Panc1 (cell line): ENCODE results near the gene SLFN12L. TPM values are rescaled to one million over a fixed set of nuclear protein-coding genes. Genes with fewer than 3 reads are reported as not detected.

Experiments
- ATAC-seq: fragments of 200-7000 bp; cut with Tn5 transposase; 2 replicates; pipeline ENCODE4 v1.9.1; 2020; ENCODE audit warnings: mild to moderate bottlenecking, moderate library complexity
- BruUV-seq: library from RNA; stranded (reverse); fragments of 400-500 nt; replicated peaks from 2 replicates; lab custom pipeline; 2021; lab: Mats Ljungman, UMichigan
- CTCF ChIA-PET: fragments of 300-600 bp; sonication (Branson Sonifier 250); formaldehyde crosslinking; loops from one replicate; lab custom pipeline; 2022; ENCODE audit warnings: antibody characterized with exemption; lab: Charles Lee
- POLR2A ChIA-PET: fragments of 300-600 bp; sonication (Branson Sonifier 250); formaldehyde crosslinking; loops from one replicate; lab custom pipeline; 2022; ENCODE audit warnings: antibody characterized with exemption; lab: Charles Lee
- DNase-seq: peaks from one replicate; pipeline ENCODE4 v3.0.0-alpha.2; 2010; ENCODE audit warnings: low read depth, low spot score
- H3K27ac ChIP-seq: 2 replicates; pipeline ENCODE4 v1.5.1; 2011; ENCODE audit warnings: mild to moderate bottlenecking, low read length, inconsistent platforms
- H3K27me3 ChIP-seq: fragments of 200-500 bp; sonication (Bioruptor generic); 2 replicates; pipeline ENCODE4 v1.6.0; 2014; ENCODE audit warnings: low read length, inconsistent platforms; ENCODE audit not compliant: control insufficient read depth, insufficient read depth
- H3K36me3 ChIP-seq: fragments of 200-500 bp; sonication (Bioruptor generic); 2 replicates; pipeline ENCODE4 v1.5.1; 2014; ENCODE audit warnings: inconsistent platforms, mild to moderate bottlenecking, low read length, moderate library complexity; ENCODE audit not compliant: control insufficient read depth, insufficient read depth
- H3K4me1 ChIP-seq: 2 replicates; pipeline ENCODE4 v1.5.1; 2011; ENCODE audit warnings: inconsistent platforms, mild to moderate bottlenecking, low read length, moderate library complexity; ENCODE audit not compliant: control insufficient read depth, insufficient read depth
- H3K4me3 ChIP-seq, 2 experiments: 2 replicates each; pipeline ENCODE4 v1.5.1; 2011 to 2012; ENCODE audit warnings: low read depth in 2 of 2, low read length in 2 of 2, mild to moderate bottlenecking in 2 of 2, inconsistent platforms in 1 of 2, moderate library complexity in 1 of 2
- H3K9me3 ChIP-seq: fragments of 200-500 bp; sonication (Bioruptor generic); 2 replicates; pipeline ENCODE4 v1.5.1; 2014; ENCODE audit warnings: low read depth, mild to moderate bottlenecking, inconsistent platforms, low read length, moderate library complexity; ENCODE audit not compliant: control insufficient read depth, insufficient read depth
- CTCF ChIP-seq: fragments of 450-650 bp; IDR thresholded peaks from 2 replicates; pipeline ENCODE4 v1.5.1; 2017; ENCODE audit warnings: mild to moderate bottlenecking
- POLR2AphosphoS5 ChIP-seq: IDR thresholded peaks from 2 replicates; pipeline ENCODE4 v1.6.1; 2012; ENCODE audit warnings: mild to moderate bottlenecking, low read depth, low read length, moderate library complexity
- REST ChIP-seq, 2 experiments: IDR thresholded peaks; 2 replicates each; pipeline ENCODE4 v1.6.1; 2011 to 2012; ENCODE audit warnings: low read depth in 2 of 2, control low read depth in 1 of 2, low read length in 1 of 2, mild to moderate bottlenecking in 1 of 2, moderate library complexity in 1 of 2; ENCODE audit not compliant: insufficient read depth in 1 of 2
- SIN3A ChIP-seq: IDR thresholded peaks from 2 replicates; pipeline ENCODE4 v1.6.1; 2012; ENCODE audit warnings: low read depth, mild to moderate bottlenecking, low read length, moderate library complexity, borderline replicate concordance; ENCODE audit not compliant: insufficient read depth
- TCF7L2 ChIP-seq: IDR thresholded peaks from 2 replicates; pipeline ENCODE4 v1.6.1; 2011; ENCODE audit warnings: mild to moderate bottlenecking, low read depth, low read length, inconsistent platforms
- in situ Hi-C: cut with HindIII; loops from 2 replicates; pipeline ENCODE4 v1.10.0; 2016; ENCODE audit warnings: low sequenced_read_pairs, low pct_unique_long_range_greater_than_20kb
- intact Hi-C: fragments of 100-400 bp; cut with micrococcal nuclease; formaldehyde crosslinking; loops from one replicate; pipeline ENCODE4 v1.10.0; 2022; ENCODE audit not compliant: unreplicated experiment
- total RNA-seq: library from RNA; stranded (reverse); gene quantifications from one replicate; pipeline ENCODE4 v1.2.1, GENCODE V29; 2021; ENCODE audit not compliant: unreplicated experiment

Gene SLFN12L
- total RNA-seq, 1 experiment from 2014 or later, result 0.33 TPM

- intact Hi-C loops (no loop called here), in situ Hi-C loops (no loop called here)
- TF ChIP-seq TCF7L2 (no peak), CTCF (no peak), POLR2AphosphoS5 (no peak), SIN3A (no peak)
- DNase-seq (no peak), ATAC-seq (no peak)
- H3K4me1 ChIP-seq, result 0 out of 2 replicates have a peak, but pooled peaks cover 6% of the 10 kb centered on the region
- no peak overlapping the region for H3K27ac ChIP-seq
- CTCF ChIA-PET, result interaction anchor here (0.5 kb wide), 1 partner anchor 65 kb away, joined by 3 read pairs; no protein-coding TSS in a partner anchor
- H3K27me3 ChIP-seq, result 0 out of 2 replicates have a peak, but pooled peaks cover 2% of the 10 kb centered on the region
- no peaks in the 10 kb centered on the region for H3K9me3 ChIP-seq
- H3K36me3 ChIP-seq, result no peaks in the 10 kb centered on the region
- BruUV-seq, result no TSS peak
- POLR2A ChIA-PET, result no interaction called here
- no peak overlapping the region for H3K4me3 ChIP-seq
Observed at GRCh38 chr17:35491417-35491816, 46.1 kb downstream of the SLFN12L start.

- ChIA-PET CTCF (no interaction called here), POLR2A (no interaction called here)
- Histone ChIP-seq H3K36me3 (no peaks in the 10 kb centered on the region), H3K9me3 (no peaks in the 10 kb centered on the region), H3K27me3 (0 out of 2 replicates have a peak, but pooled peaks cover 2% of the 10 kb centered on the region), H3K4me1 (0 out of 2 replicates have a peak, but pooled peaks cover 6% of the 10 kb centered on the region), H3K4me3 (no peak overlapping the region), H3K27ac (no peak overlapping the region)
- no TSS peak for BruUV-seq
- ATAC-seq (no peak), DNase-seq (no peak)
- no peak for TF ChIP-seq TCF7L2
- no peak for TF ChIP-seq POLR2AphosphoS5
- no peak for TF ChIP-seq REST (IDR thresholded peaks at IDR 0.05; ENCODE audit: insufficient read depth in 1 of 2, low read depth in 2 of 2, low read length in 1 of 2)
- TF ChIP-seq CTCF, result no peak
- intact Hi-C loops, result no loop called here
- in situ Hi-C loops, result no loop called here
Observed at GRCh38 chr17:35489944-35490343, 47.5 kb downstream of the SLFN12L start.
